GM19452 (cell line): ENCODE data around the gene PODNL1.
"Not testable (repeated sequence)": the region's sequence is repeated elsewhere in the genome, so short reads cannot be mapped to it uniquely, and the experiment has no call there.

Experiments
- ATAC-seq: cut with Tn5 transposase; IDR thresholded peaks from one replicate; pipeline ENCODE4 v1.9.1; 2021; ENCODE audit not compliant: unreplicated experiment

Gene PODNL1

DNA sequence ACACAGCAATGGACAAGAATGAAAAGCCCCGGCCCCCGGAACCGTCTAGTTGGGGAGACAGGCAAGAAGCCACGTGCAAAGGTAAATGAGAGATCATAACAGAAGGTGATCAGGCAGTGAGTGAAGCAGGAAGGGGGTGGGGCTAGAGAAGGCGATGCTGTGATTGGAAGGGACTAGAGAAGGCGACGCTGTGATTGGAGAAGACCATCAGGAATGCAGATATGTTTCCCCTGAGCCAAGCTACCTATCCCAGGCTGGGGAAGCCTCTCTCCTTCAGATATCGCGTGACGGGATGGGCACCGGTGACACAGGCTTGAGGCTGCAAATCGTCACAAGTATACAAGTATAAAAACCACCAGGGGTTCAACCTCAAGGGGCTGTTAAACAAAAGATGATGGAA, 35.9 kb upstream of the PODNL1 start:
- no peak for ATAC-seq

DNA sequence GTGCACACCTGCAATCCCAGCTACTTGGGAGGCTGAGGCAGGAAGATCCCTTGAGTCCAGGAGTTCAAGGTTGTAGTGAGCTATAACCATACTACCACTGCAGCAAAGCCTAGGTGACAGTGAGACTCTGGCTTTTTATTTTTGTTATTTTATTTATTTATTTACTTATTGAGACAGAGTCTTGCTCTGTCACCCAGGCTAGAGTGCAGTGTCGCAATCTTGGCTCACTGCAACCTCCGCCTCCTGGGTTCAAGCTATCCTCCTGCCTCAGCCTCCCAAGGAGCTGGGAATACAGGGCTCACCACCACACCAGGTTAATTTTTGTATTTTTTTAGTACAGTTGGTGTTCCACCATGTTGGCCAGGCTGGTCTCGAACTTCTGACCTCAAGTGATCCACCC, 35.3 kb upstream of the PODNL1 start:
- ATAC-seq: not testable (repeated sequence)

- ATAC-seq: no peak
These were observed 34.3 kb upstream of the PODNL1 start for GRCh38 chr19:13972368-13973155.

DNA sequence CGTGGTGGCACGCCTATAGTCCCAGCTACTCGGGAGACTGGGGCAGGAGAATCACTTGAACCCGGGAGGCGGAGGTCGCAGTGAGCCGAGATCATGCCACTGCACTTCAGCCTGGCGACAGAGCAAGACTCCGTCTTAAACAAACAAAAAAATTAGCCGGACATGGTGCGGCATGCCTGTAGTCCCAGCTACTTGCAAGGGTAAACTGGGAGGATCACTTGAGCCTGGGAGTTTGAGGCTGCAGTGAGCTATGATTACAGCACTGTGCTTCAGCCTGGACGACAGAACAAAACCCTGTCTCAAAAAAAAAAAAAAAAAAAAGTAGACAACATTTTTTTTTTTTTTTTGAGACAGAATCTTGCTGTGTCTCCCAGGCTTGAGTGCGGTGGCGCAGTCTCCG, 33.7 kb upstream of the PODNL1 start:
- ATAC-seq: not testable (repeated sequence)

GRCh38 chr19:13969897-13970296, 31.7 kb upstream of the PODNL1 start:
- ATAC-seq: no peak

DNA sequence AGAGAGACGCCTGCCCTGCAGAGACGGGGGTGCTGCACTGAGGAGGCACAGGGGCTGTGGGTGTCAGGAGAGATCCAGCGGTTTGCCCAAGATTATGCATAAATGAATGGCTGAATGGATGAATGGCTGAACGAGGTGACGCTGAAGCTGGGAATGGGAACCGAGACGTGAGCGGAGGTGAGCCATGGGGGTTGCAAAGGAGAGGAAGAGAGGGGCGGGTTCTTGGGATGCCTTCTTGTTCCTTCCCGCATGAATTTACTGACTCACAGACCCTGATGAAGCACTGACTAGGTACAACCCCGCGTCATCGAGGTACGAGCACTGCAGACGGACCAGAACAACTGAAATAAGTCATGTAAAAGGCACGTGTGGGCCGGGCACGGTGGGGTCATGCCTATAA, 30.8 kb upstream of the PODNL1 start:
- ATAC-seq: no peak

- no peak for ATAC-seq
These were observed 30.2 kb upstream of the PODNL1 start for GRCh38 chr19:13968383-13968935.

GRCh38 chr19:13967206-13967605, 29.0 kb upstream of the PODNL1 start:
- not testable (repeated sequence) for ATAC-seq

DNA sequence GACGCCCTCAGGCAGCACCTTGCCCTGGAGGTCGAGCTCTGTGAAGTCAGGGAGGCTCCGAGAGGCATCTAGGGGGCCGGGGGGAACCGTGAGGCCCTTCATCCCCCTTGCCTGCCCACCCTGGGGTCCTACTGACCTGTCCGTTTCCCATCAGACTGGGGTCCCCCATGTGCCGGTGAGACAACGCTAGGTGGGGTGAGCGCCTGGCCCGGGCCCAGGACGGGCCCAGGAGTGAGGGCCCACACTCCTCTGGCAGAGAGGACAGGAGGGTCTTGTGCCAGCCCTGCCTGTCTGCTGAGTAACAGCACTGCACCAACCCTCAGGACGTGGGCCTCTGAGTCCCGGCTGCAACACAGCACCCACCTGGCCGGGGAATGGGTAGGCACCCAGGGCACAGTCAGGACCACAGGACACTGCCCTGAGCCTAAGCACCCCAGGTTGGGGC, 28.5 kb upstream of the PODNL1 start:
- ATAC-seq: no peak

- no peak for ATAC-seq
These were observed 27.9 kb upstream of the PODNL1 start for GRCh38 chr19:13965926-13966683.

- ATAC-seq: no peak
These were observed 27.2 kb upstream of the PODNL1 start for GRCh38 chr19:13965377-13965896.

- no peak for ATAC-seq
These were observed 26.6 kb upstream of the PODNL1 start for GRCh38 chr19:13964776-13965175.

- ATAC-seq: no peak
These were observed 25.4 kb upstream of the PODNL1 start for GRCh38 chr19:13963603-13964105.

DNA sequence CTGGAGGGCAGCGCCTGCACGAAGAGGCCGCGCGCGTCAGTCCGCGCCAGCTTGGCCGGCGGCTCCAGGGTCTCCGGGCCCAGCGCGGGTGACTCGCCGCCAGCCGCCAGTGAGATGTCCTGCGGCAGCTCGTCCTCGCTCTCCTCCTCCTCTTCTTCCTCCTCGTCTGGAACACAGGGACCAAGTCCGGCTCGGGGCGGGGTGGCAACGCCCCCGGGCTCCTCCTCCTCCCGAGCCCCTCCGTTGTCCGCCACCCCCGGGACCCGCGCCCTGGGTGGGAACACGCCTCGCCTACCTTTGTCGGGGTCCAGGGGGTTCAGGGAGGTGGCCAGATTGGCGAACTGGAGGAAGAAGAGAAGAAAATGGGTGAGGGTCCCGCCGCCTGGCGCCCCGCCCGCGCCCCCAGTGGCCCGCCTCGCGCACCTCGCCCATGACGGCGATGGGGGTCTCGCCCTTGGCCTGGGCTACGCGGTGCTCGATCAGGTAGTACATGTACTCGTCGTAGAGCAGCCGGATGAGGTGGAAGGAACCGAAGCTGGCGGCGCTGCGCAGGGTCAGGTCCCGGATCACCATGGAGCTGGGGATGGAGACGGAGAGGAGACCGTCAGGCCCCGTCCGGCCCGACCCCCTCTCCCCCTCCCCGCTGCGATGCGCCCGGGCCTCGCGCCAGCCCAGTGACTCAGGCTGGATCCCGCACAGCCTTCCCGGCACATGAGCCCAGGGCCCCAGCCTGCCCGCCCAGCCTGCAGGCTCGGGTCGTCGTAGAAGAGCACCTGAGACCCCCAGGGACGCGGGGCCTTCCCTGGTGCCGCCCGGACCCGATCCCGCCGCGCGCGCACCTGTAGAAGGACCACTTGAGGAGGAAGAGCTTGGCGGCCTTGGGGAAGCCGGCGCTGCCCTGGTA, 24.7 kb upstream of the PODNL1 start:
- no peak for ATAC-seq

GRCh38 chr19:13961826-13962698, 23.8 kb upstream of the PODNL1 start:
- no peak for ATAC-seq

DNA sequence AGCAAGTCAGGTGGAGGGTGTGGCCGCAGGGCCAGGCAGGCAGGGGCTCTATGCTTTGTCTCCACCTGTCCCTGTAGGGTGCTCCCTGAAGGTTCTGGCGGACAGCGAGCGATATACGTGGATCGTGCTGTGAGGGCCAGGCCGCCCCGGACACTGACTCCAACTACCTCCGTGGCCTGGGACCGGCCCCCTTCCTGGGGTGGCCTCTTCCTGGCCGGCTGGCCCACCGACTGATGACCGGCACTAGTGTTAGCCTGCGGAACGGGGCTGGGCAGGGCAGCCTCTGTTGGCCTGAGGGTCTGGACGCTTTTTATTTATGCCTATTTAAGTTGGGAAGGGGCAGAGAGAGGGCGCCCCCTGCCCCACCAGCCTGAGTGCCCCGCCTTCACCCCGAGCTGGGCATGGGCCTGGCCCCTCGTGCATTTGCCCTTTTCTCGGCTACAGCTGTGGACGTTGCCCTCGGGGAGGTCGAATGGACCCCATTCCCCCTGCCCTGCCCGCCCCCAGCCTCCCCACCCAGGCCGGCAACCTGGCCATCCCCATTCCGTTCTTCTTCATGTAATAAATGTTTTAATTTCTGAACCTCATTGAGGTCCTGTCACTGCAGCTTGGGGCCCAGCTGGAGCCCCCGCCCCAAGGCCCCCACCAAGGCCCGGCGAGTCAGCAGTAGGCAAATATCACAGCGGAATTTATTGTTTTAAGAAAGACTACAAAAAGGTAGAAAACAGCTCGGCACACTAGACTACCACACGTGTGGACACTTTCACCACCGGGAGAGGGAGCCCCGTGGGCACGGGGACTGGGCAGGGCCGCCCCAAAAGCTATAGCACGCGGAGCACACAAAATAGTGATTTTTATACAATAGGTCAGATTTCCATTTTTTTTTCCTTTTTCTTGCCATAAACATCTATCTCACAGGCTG, 22.9 kb upstream of the PODNL1 start:
- no peak for ATAC-seq

DNA sequence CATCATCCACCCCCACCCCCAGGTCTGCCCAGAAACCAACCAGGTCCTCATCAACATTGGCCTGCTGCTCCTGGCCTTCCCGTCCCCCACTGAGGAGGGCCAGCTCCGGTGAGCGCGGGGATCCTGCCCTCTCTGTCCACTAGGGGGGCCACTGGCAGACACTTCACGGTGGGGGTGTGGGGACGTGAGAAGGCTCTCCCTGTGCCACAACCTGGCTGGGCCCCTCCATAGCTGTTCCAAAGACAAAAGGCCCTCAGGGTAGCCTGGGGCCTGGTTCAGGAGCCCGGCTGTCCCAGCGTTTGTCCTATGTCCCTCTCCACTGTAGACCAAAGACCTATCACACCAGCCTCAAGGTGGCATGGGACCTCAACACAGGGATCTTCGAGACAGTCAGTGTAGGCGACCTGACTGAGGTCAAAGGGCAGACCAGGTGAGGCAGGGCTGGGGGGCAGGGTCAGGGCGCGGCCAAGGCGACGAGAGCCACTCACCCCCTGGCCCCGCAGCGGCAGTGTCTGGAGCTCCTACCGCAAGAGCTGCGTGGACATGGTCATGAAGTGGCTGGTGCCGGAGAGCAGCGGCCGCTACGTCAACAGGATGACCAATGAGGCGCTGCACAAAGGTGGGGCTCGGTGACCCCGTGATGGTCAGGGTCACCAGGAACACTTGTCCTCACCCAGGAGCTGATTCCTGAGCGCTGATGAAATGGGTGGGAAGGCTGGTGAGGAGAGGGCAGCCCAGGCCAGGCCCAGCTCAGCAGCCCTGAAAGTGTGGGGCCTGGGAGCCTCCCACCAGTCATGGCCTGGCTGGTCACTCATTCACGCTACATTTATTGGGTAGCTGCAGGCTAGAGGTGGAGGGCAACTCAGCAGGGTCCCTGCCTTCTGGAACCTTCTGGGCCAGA, 22.0 kb upstream of the PODNL1 start:
- no peak for ATAC-seq
